Neural progenitor cell (in vitro differentiated cells): ENCODE results near the gene ROM1. TPM values are rescaled to one million over a fixed set of nuclear protein-coding genes. Genes with fewer than 3 reads are reported as not detected.
A peak's percentile ranks its signal among the peaks of the same experiment; 100 is the strongest.

Experiments used
- DNase-seq: peaks from one replicate; pipeline ENCODE4 v3.0.0-alpha.2; 2016; ENCODE audit warnings: low spot score
- H2AFZ ChIP-seq: fragments of 200-600 bp; sonication (generic); replicated peaks from 2 replicates; pipeline ENCODE4 v1.6.1; 2016; ENCODE audit warnings: antibody characterized with exemption
- H3F3A ChIP-seq: fragments of 200-600 bp; sonication (generic); 2 replicates; pipeline ENCODE4 v1.6.1; 2016; ENCODE audit warnings: antibody characterized with exemption, low read depth
- H3K27ac ChIP-seq: fragments of 200-600 bp; sonication (generic); 2 replicates; pipeline ENCODE4 v1.5.1; 2016; ENCODE audit warnings: mild to moderate bottlenecking
- H3K27me3 ChIP-seq: fragments of 200-600 bp; sonication (generic); 2 replicates; pipeline ENCODE4 v1.6.1; 2016; ENCODE audit warnings: mild to moderate bottlenecking, moderate library complexity
- H3K36me3 ChIP-seq: fragments of 200-600 bp; sonication (generic); 2 replicates; pipeline ENCODE4 v1.5.1; 2016
- H3K4me1 ChIP-seq: fragments of 200-600 bp; sonication (generic); 2 replicates; pipeline ENCODE4 v1.6.1; 2016; ENCODE audit warnings: mixed run types
- H3K4me2 ChIP-seq: fragments of 200-600 bp; sonication (generic); 2 replicates; pipeline ENCODE4 v1.6.1; 2016
- H3K4me3 ChIP-seq: fragments of 200-600 bp; sonication (generic); 2 replicates; pipeline ENCODE4 v1.5.1; 2016
- H3K79me2 ChIP-seq: fragments of 200-600 bp; sonication (generic); 2 replicates; pipeline ENCODE4 v1.6.1; 2016; ENCODE audit warnings: low read depth
- H3K9ac ChIP-seq: fragments of 200-600 bp; sonication (generic); 2 replicates; pipeline ENCODE4 v1.6.1; 2016
- H3K9me3 ChIP-seq: fragments of 200-600 bp; sonication (generic); 2 replicates; pipeline ENCODE4 v1.5.1; 2016; ENCODE audit warnings: low read depth
- H4K20me1 ChIP-seq: fragments of 200-600 bp; sonication (generic); 2 replicates; pipeline ENCODE4 v1.6.1; 2016; ENCODE audit warnings: low read depth
- H3K27ac Mint-ChIP-seq: 3 replicates; pipeline ENCODE4 v1.8.0; 2021; ENCODE audit warnings: mixed read lengths
- H3K27me3 Mint-ChIP-seq: 2 replicates; pipeline ENCODE4 v1.8.0; 2022; ENCODE audit warnings: low read depth, mild to moderate bottlenecking, inconsistent platforms, moderate library complexity, mixed read lengths; ENCODE audit not compliant: insufficient read depth
- H3K36me3 Mint-ChIP-seq: 3 replicates; pipeline ENCODE4 v1.8.0; 2021; ENCODE audit warnings: mixed read lengths
- H3K4me1 Mint-ChIP-seq: 3 replicates; pipeline ENCODE4 v1.8.0; 2021; ENCODE audit warnings: mixed read lengths
- H3K4me3 Mint-ChIP-seq: 3 replicates; pipeline ENCODE4 v1.8.0; 2021; ENCODE audit warnings: mild to moderate bottlenecking, moderate library complexity, mixed read lengths
- H3K9me3 Mint-ChIP-seq: 3 replicates; pipeline ENCODE4 v1.8.0; 2020; ENCODE audit warnings: mixed read lengths
- CTCF ChIP-seq: fragments of 200-600 bp; sonication (generic); IDR thresholded peaks from 2 replicates; pipeline ENCODE4 v1.5.1; 2017; ENCODE audit warnings: antibody characterized with exemption, mild to moderate bottlenecking
- EZH2 ChIP-seq: fragments of 200-600 bp; sonication (generic); IDR thresholded peaks from 2 replicates; pipeline ENCODE4 v1.6.1; 2017; ENCODE audit warnings: antibody characterized with exemption, mild to moderate bottlenecking, moderate library complexity
- EZH2phosphoT487 ChIP-seq: fragments of 200-600 bp; sonication (generic); IDR thresholded peaks from 2 replicates; pipeline ENCODE4 v1.6.1; 2017; ENCODE audit warnings: antibody characterized with exemption
- total RNA-seq: library from RNA; depleted of rRNA; stranded (reverse); fragments of >200 nt; gene quantifications from 2 replicates; pipeline ENCODE4 v1.2.3, GENCODE V29; 2015; ENCODE audit warnings: low replicate concordance

The ROM1 gene
- total RNA-seq, 1 donor from 2014 or later, result not detected

DNA sequence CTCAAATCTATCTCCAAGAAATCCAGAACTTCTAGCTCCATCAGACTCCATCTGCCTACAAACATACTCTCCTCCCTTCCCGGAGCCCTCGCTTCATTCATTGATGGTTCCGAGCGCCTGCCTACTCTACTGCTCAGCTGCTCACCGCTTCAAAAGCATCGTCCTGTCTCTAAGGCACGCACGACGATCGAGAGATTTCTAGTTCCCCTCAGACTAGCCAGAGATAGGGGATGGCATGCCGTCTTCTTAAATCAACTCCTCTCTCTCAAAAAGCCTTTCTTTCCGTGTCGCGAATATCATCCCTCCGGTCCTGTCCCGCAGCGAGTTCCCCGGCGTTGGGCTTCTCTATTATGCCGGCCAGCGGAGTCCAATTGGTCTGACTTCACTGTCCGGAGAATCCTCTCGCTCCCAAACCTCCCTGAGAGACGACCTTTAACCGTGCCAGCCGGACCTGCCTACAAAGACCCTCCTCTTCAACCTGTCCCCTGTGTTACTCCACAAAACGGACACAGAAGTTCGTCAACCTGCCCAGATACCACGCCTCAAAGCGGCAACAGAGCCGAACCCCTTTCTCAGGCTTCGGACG, 40.0 kb upstream of the ROM1 start:
- Mint-ChIP-seq H3K27me3 (peaks cover 15% of the 10 kb centered on the region), H3K4me1 (peaks cover 38% of the 10 kb centered on the region), H3K9me3 (no peaks in the 10 kb centered on the region), H3K36me3 (peaks cover 40% of the 10 kb centered on the region), H3K4me3 (peak overlapping the region; percentile 99), H3K27ac (peak overlapping the region; percentile 91)
- Histone ChIP-seq H3K36me3 (peaks cover 10% of the 10 kb centered on the region), H3F3A (peaks cover 46% of the 10 kb centered on the region), H3K4me3 (peak overlapping the region; percentile 100), H3K79me2 (peaks cover 56% of the 10 kb centered on the region), H3K4me1 (peaks cover 23% of the 10 kb centered on the region), H3K4me2 (peak overlapping the region; percentile 84), H3K9ac (peak overlapping the region; percentile 98), H3K27me3 (no peaks in the 10 kb centered on the region), H3K9me3 (no peaks in the 10 kb centered on the region), H3K27ac (peak overlapping the region; percentile 87), H4K20me1 (peaks cover 55% of the 10 kb centered on the region), H2AFZ (peak overlapping the region; percentile 78)
- TF ChIP-seq CTCF, result no peak
- TF ChIP-seq EZH2phosphoT487, result no peak
- TF ChIP-seq EZH2, result no peak
- DNase-seq, result peak; percentile 51

GRCh38 chr11:62573592-62574362, 39.3 kb upstream of the ROM1 start, which contains the start of gene EEF1G:
Gene EEF1G (minus strand): TSS chr11:62573891. CDS start chr11:62573842, 49 bp downstream.
- Histone ChIP-seq H3K4me1 (peaks cover 23% of the 10 kb centered on the region), H4K20me1 (peaks cover 50% of the 10 kb centered on the region), H3K4me3 (peak within 1 kb of the TSS; percentile 100), H3K36me3 (peaks cover 9% of the 10 kb centered on the region), H3K9me3 (no peaks in the 10 kb centered on the region), H3F3A (peaks cover 41% of the 10 kb centered on the region), H3K79me2 (peaks cover 49% of the 10 kb centered on the region), H3K27ac (peak within 1 kb of the TSS; percentile 87), H3K9ac (peak within 1 kb of the TSS; percentile 98), H3K27me3 (no peaks in the 10 kb centered on the region), H3K4me2 (peak within 1 kb of the TSS; percentile 95), H2AFZ (peak within 1 kb of the TSS; percentile 88)
- H3K27me3 Mint-ChIP-seq, result peaks cover 15% of the 10 kb centered on the region
- H3K9me3 Mint-ChIP-seq, result no peaks in the 10 kb centered on the region
- H3K27ac Mint-ChIP-seq, result peak within 1 kb of the TSS; percentile 91
- no peak for TF ChIP-seq EZH2phosphoT487
- peaks cover 38% of the 10 kb centered on the region for H3K4me1 Mint-ChIP-seq
- H3K36me3 Mint-ChIP-seq, result peaks cover 37% of the 10 kb centered on the region
- H3K4me3 Mint-ChIP-seq, result peak within 1 kb of the TSS; percentile 99
- peak; percentile 100 for DNase-seq

DNA sequence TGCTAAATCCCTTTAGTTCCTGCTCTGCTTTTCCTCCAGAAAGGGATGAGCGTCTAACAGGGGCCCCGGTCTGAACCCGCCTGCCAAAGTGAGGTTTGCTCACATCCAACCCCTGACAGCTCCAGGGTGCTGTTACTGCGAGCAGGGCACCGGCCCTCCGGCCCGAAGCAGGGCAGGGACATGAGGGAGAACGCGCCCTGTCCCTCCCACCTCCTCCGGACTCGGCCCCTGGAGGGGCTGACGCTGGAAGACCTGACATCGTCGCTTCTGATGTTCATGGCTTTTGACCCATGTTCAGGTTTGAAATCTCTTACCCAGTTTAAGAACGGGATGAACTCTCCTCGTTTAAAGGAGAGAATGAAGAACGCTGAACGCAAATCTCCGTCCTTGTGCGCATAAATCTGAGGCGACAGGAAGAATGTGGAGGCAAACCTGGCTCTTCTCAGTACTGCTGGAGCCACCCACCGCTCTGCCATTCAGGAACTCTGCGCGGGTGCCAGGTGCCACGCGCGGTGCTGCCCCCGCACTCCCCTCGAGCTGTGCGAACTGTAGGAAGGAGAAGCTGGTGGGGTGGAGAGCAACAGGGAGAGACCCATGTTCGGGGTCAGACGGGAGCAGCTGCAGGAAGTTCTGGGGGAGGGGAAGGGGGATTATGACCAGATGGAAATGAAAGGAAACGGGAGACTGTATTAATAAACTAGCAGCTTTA, 38.5 kb upstream of the ROM1 start:
- Histone ChIP-seq H3K36me3 (peaks cover 7% of the 10 kb centered on the region), H3K27me3 (no peaks in the 10 kb centered on the region), H2AFZ (peak overlapping the region; percentile 88), H3K27ac (no peak overlapping the region), H3K4me1 (peaks cover 23% of the 10 kb centered on the region), H3K79me2 (peaks cover 42% of the 10 kb centered on the region), H3F3A (peaks cover 35% of the 10 kb centered on the region), H3K9ac (peak overlapping the region; percentile 65), H4K20me1 (peaks cover 42% of the 10 kb centered on the region), H3K4me3 (peak overlapping the region; percentile 100), H3K9me3 (no peaks in the 10 kb centered on the region), H3K4me2 (peak overlapping the region; percentile 95)
- peaks cover 35% of the 10 kb centered on the region for H3K36me3 Mint-ChIP-seq
- TF ChIP-seq EZH2phosphoT487, result no peak
- no peak for TF ChIP-seq CTCF
- TF ChIP-seq EZH2, result no peak
- peaks cover 15% of the 10 kb centered on the region for H3K27me3 Mint-ChIP-seq
- peak overlapping the region; percentile 99 for H3K4me3 Mint-ChIP-seq
- peak; percentile 31 for DNase-seq
- peaks cover 38% of the 10 kb centered on the region for H3K4me1 Mint-ChIP-seq
- H3K9me3 Mint-ChIP-seq, result no peaks in the 10 kb centered on the region
- peak overlapping the region; percentile 91 for H3K27ac Mint-ChIP-seq
